K562 (cell line): Measurements from ENCODE around the gene ANKS3. TPM values are rescaled to one million over a fixed set of nuclear protein-coding genes. Genes with fewer than 3 reads are reported as not detected.
A peak's percentile ranks its signal among the peaks of the same experiment; 100 is the strongest.

Experiments used
- ATAC-seq: fragments of 200-7000 bp; cut with Tn5 transposase; 3 replicates; pipeline ENCODE4 v1.9.1; 2020; ENCODE audit warnings: moderate library complexity
- BruUV-seq: library from RNA; stranded (reverse); fragments of 400-500 nt; replicated peaks from 2 replicates; lab custom pipeline; 2021; lab: Mats Ljungman, UMichigan
- CTCF ChIA-PET: fragments of 300-600 bp; formaldehyde crosslinking; extraction: SDS; loops from one replicate; lab custom pipeline; 2021; ENCODE audit warnings: low intra/inter-chr PET ratio; lab: Yijun Ruan, JAX
- POLR2A ChIA-PET: fragments of 300-600, 350-650 bp; sonication (Branson Sonifier 250); formaldehyde crosslinking; extraction: SDS; loops from one replicate; lab custom pipeline; 2021; ENCODE audit warnings: antibody characterized with exemption, inconsistent platforms; lab: Yijun Ruan, JAX
- DNase-seq, 4 experiments: peaks; one replicate each; pipeline versions ENCODE4 v3.0.0 to v3.0.0-alpha.2; 2011 to 2018; ENCODE audit warnings: low spot score in 3 of 4, mixed read lengths in 3 of 4; ENCODE audit errors: extremely low read depth in 1 of 4
- FAIRE-seq: peaks from 2 replicates; lab custom pipeline; 2011; peaks lifted over from hg19 to GRCh38; lab: Jason Lieb, UNC
- H2AFZ ChIP-seq: 2 replicates; pipeline ENCODE4 v1.6.0; 2011; ENCODE audit warnings: low read depth, low read length, control low read depth, inconsistent platforms
- H3K27ac ChIP-seq: fragments of 200-600 bp; 3 replicates; pipeline ENCODE4 v1.8.0; 2011; ENCODE audit warnings: low read depth, mild to moderate bottlenecking, control low read depth, inconsistent platforms, low read length, moderate library complexity, mixed read lengths; ENCODE audit errors: extremely low read depth
- H3K27me3 ChIP-seq, 2 experiments: fragments of 300-600 bp in 1 of 2; 2 replicates in 1 of 2; 3 replicates in 1 of 2; pipeline versions ENCODE4 v1.6.0 to v1.8.0; 2011; ENCODE audit warnings: inconsistent platforms in 2 of 2, low read length in 2 of 2, mild to moderate bottlenecking in 1 of 2, mixed read lengths in 1 of 2, moderate library complexity in 1 of 2; ENCODE audit not compliant: control insufficient read depth in 2 of 2, insufficient read depth in 2 of 2
- H3K36me3 ChIP-seq: fragments of 300-600 bp; 3 replicates; pipeline ENCODE4 v1.8.0; 2011; ENCODE audit warnings: mild to moderate bottlenecking, low read length, inconsistent platforms; ENCODE audit not compliant: control insufficient read depth, insufficient read depth
- H3K4me1 ChIP-seq, 2 experiments: fragments of 200-600 bp in 1 of 2; replicated peaks in 1 of 2; 2 replicates in 1 of 2; 3 replicates in 1 of 2; pipeline versions ENCODE4 v1.5.1 to v1.8.0; 2011; ENCODE audit warnings: inconsistent platforms in 2 of 2, low read length in 2 of 2, mild to moderate bottlenecking in 1 of 2, mixed read lengths in 1 of 2, moderate library complexity in 1 of 2; ENCODE audit not compliant: control insufficient read depth in 2 of 2, insufficient read depth in 2 of 2
- H3K4me2 ChIP-seq: 2 replicates; pipeline ENCODE4 v1.6.1; 2011; ENCODE audit warnings: low read length, control low read depth, inconsistent platforms, mixed read lengths; ENCODE audit not compliant: insufficient read depth
- H3K4me3 ChIP-seq: fragments of 200-600 bp; sonication (generic), shearing (Covaris generic); 2 replicates; pipeline ENCODE4 v1.5.1; 2016; ENCODE audit warnings: control low read depth, inconsistent platforms
- H3K79me2 ChIP-seq: fragments of 200-600 bp; 3 replicates; pipeline ENCODE4 v1.8.0; 2011; ENCODE audit warnings: low read length, inconsistent platforms; ENCODE audit not compliant: control insufficient read depth, insufficient read depth
- H3K9ac ChIP-seq, 2 experiments: 2 replicates each; pipeline versions ENCODE4 v1.6.0 to v1.6.1; 2011; ENCODE audit warnings: low read depth in 2 of 2, low read length in 2 of 2, control low read depth in 1 of 2, inconsistent platforms in 1 of 2, mild to moderate bottlenecking in 1 of 2, mixed read lengths in 1 of 2; ENCODE audit not compliant: insufficient read depth in 1 of 2
- H3K9me1 ChIP-seq: one replicate; pipeline ENCODE4 v1.6.0; 2011; ENCODE audit warnings: inconsistent platforms, mild to moderate bottlenecking, low read length, moderate library complexity; ENCODE audit not compliant: control insufficient read depth, insufficient read depth
- H3K9me3 ChIP-seq: replicated peaks from 2 replicates; pipeline ENCODE4 v1.5.1; 2011; ENCODE audit warnings: low read depth, low read length, inconsistent platforms; ENCODE audit not compliant: control insufficient read depth, insufficient read depth
- H4K20me1 ChIP-seq: replicated peaks from 2 replicates; pipeline ENCODE4 v1.6.1; 2011; ENCODE audit warnings: low read length, inconsistent platforms, mixed read lengths; ENCODE audit not compliant: control insufficient read depth, insufficient read depth
- CBFA2T3 ChIP-seq: fragments of 450-650 bp; IDR thresholded peaks from 2 replicates; pipeline ENCODE4 v1.6.1; 2017
- HMGXB4 ChIP-seq: sonication (generic); formaldehyde crosslinking; IDR thresholded peaks from 2 replicates; pipeline ENCODE4 v1.8.1; 2023; ENCODE audit warnings: mild to moderate bottlenecking, missing genetic modification reagents
- MAFG ChIP-seq: fragments of 450-650 bp; conservative IDR thresholded peaks from 2 replicates; pipeline ENCODE4 v1.6.1; 2016; ENCODE audit warnings: missing genetic modification characterization, missing compliant biosample characterization
- NCOA2 ChIP-seq, 2 experiments: fragments of 450-650 bp; IDR thresholded peaks; 2 replicates each; pipeline ENCODE4 v1.6.1; 2018; ENCODE audit warnings: mild to moderate bottlenecking in 2 of 2, moderate library complexity in 1 of 2; ENCODE audit not compliant: partially characterized antibody in 2 of 2
- RERE ChIP-seq: sonication (generic); formaldehyde crosslinking; IDR thresholded peaks from 2 replicates; pipeline ENCODE4 v1.8.0; 2023; ENCODE audit warnings: missing genetic modification reagents, mild to moderate bottlenecking, borderline replicate concordance
- SP2 ChIP-seq: IDR thresholded peaks from 2 replicates; pipeline ENCODE4 v1.6.1; 2011; ENCODE audit warnings: mild to moderate bottlenecking, low read depth, low read length, moderate library complexity; ENCODE audit not compliant: poor library complexity, severe bottlenecking; ENCODE audit errors: extremely low read depth
- UBTF ChIP-seq, 2 experiments: IDR thresholded peaks; 2 replicates each; pipeline ENCODE4 v1.6.1; 2012; ENCODE audit warnings: improper control_type of control experiment in 2 of 2, low read depth in 2 of 2, low read length in 2 of 2, borderline replicate concordance in 1 of 2
- ZNF696 ChIP-seq: fragments of 250-450 bp; sonication (Bioruptor Pico); conservative IDR thresholded peaks from 2 replicates; pipeline ENCODE4 v1.4.0; 2020; ENCODE audit warnings: mild to moderate bottlenecking, moderate library complexity
- WGBS: fragments of 100-300 bp; shearing (Covaris generic); methylation state at CpG from one replicate; pipeline ENCODE4 v1.1.6; 2016; ENCODE audit warnings: low coverage, mixed read lengths; ENCODE audit not compliant: insufficient coverage; ENCODE audit errors: missing lambda C conversion rate; 5-methylcytosine and 5-hydroxymethylcytosine counted together
- in situ Hi-C: fragments of 300-500 bp; cut with MboI; formaldehyde crosslinking; loops from 4 replicates; pipeline ENCODE4 v1.15.0; 2018; ENCODE audit warnings: inconsistent platforms, mixed read lengths
- intact Hi-C: fragments of 100-400 bp; cut with micrococcal nuclease; formaldehyde crosslinking; loops from 2 replicates; pipeline ENCODE4 v1.14.2; 2022
- polyA plus RNA-seq, 8 experiments: library from polyadenylated mRNA; depleted of rRNA in 4 of 8; stranded (reverse) in 5 of 8; unstranded in 3 of 8; fragments of >200 nt; fragmentation: Nextera tagmentation in 2 of 8; fragmentation: Illumina TruSeq in 1 of 8; extraction: Ambion mirVana in 2 of 8; extraction: Trizol in 1 of 8; gene quantifications; 2 replicates each; pipeline versions ENCODE4 v1.2.1 to v1.2.3, GENCODE V29; 2011 to 2014; ENCODE audit warnings: inconsistent platforms in 1 of 8, missing spikeins in 1 of 8
- total RNA-seq, 7 experiments: library from RNA; depleted of rRNA in 6 of 7; stranded (reverse); fragments of >200 nt in 6 of 7; fragmentation: Illumina TruSeq in 2 of 7; extraction: Trizol in 2 of 7; gene quantifications; 2 replicates each; pipeline versions ENCODE4 v1.2.1 to v1.2.3, GENCODE V29; 2011 to 2021; ENCODE audit warnings: low replicate concordance in 1 of 7

Gene ANKS3
- total and polyA plus RNA-seq, 9 of the 15 experiments (the other 6 are each of a cell fraction or from before 2014, with no cell fraction given): 0.43 to 25.7 (median 14.8) TPM

- DNase-seq (peak; percentile 93 to 98 (median 94)), FAIRE-seq (peak; percentile 98), ATAC-seq (peak; percentile 93)
- CTCF ChIA-PET: no interaction called here
- POLR2A ChIA-PET: interaction anchor here (0.6 to 2.3 kb wide), 8 partner anchors 9 to 298 kb away, joined by 3 to 9 read pairs (median 4); partner anchors contain the start of genes ANKS3 and DNAAF8
- 2% methylated on average over 39 of the region's 48 CpGs for WGBS
- intact Hi-C loops (loop anchor here (2.0 kb wide), 1 partner anchor 36 kb away; no protein-coding TSS in a partner anchor), in situ Hi-C loops (no loop called here)
- BruUV-seq: no TSS peak
- Histone ChIP-seq H2AFZ (peak overlapping the region; percentile 91), H3K27me3 (no peaks in the 10 kb centered on the region), H3K9me3 (no peaks in the 10 kb centered on the region), H3K4me2 (peak overlapping the region; percentile 82), H3K27ac (peak overlapping the region; percentile 64), H3K9ac (peak overlapping the region; percentile 62 to 90), H4K20me1 (no peaks in the 10 kb centered on the region), H3K36me3 (peaks cover 16% of the 10 kb centered on the region; the same call in 2 of the 3 replicates), H3K79me2 (peaks cover 21% of the 10 kb centered on the region), H3K4me3 (peak overlapping the region; percentile 40), H3K9me1 (no peaks in the 10 kb centered on the region), H3K4me1 (peaks cover 21 to 39% of the 10 kb centered on the region in 2 experiments)
- TF ChIP-seq RERE (CRISPR knock-in tag) (no peak), MAFG (no peak), SP2 (no peak), CBFA2T3 (no peak), HMGXB4 (CRISPR knock-in tag) (no peak), ZNF696 (no peak), NCOA2 (IDR thresholded peaks at IDR 0.05; ENCODE audit: partially characterized antibody in 2 of 2) (no peak), UBTF (IDR thresholded peaks at IDR 0.05; ENCODE audit: borderline replicate concordance in 1 of 2, low read depth in 2 of 2, low read length in 2 of 2) (0 out of 4 replicates have a peak, but pooled peaks of 1 of the 2 experiments have one; percentile 15)
These were observed 34.7 kb upstream of the ANKS3 start for GRCh38 chr16:4768549-4769305.
